GM21423 (cell line): ENCODE measurements around the gene APBA3.
A peak's percentile ranks its signal among the peaks of the same experiment; 100 is the strongest.
"Not testable (repeated sequence)": the region's sequence is repeated elsewhere in the genome, so short reads cannot be mapped to it uniquely, and the experiment has no call there.

Source experiments
- ATAC-seq: cut with Tn5 transposase; IDR thresholded peaks from one replicate; pipeline ENCODE4 v1.9.1; 2021; ENCODE audit warnings: mild to moderate bottlenecking, moderate library complexity; ENCODE audit not compliant: unreplicated experiment

The APBA3 gene

GRCh38 chr19:3771906-3772455 lies 10.5 kb upstream of the APBA3 start, which contains the start of gene RAX2:
RAX2 (minus strand) TSS chr19:3772228; CDS start chr19:3771742, 486 bp downstream.
- no peak for ATAC-seq

DNA sequence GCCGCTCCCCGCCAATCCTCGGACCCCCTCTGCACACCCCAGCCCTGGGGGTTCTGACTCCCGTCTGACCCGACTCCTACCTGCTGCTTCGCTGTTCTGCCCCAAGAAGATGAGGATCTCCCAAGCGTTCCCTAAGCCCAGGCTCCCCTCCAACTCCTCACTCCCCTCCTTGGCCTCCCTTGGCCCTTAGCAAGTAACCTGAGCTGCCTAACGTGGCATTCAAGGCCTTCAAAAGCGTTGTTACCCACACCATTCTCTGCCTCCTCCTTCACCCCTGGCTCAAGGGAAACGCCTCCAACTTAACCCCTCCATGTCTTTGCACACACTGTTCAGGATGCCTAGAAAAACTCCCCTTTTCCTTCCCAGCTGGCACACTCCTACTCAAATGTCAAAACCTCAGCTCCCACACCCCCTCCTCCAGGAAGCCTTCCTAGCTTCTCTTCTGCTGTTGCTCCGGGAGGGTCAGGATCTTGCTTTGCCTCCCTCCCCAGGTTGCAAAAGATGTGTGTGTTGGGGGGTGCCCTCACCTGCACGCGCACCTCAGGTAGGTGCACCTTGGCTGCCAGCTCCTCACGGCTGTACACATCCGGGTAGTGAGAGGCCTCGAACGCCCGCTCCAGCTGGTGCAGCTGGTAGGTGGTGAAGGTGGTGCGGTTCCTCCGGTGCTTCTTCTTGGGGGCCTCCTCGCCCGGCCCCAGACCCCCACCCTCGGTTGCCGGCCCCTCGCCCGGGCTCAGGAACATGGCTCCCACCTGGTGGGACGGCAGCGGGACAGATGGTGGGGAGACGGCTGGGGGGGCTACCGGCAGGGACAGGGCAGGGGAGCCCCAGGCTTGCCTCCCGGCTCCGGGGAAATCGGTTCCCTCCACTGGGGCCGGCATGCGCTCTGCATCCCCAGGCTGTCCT lies 9.8 kb upstream of the APBA3 start:
- ATAC-seq: no peak

DNA sequence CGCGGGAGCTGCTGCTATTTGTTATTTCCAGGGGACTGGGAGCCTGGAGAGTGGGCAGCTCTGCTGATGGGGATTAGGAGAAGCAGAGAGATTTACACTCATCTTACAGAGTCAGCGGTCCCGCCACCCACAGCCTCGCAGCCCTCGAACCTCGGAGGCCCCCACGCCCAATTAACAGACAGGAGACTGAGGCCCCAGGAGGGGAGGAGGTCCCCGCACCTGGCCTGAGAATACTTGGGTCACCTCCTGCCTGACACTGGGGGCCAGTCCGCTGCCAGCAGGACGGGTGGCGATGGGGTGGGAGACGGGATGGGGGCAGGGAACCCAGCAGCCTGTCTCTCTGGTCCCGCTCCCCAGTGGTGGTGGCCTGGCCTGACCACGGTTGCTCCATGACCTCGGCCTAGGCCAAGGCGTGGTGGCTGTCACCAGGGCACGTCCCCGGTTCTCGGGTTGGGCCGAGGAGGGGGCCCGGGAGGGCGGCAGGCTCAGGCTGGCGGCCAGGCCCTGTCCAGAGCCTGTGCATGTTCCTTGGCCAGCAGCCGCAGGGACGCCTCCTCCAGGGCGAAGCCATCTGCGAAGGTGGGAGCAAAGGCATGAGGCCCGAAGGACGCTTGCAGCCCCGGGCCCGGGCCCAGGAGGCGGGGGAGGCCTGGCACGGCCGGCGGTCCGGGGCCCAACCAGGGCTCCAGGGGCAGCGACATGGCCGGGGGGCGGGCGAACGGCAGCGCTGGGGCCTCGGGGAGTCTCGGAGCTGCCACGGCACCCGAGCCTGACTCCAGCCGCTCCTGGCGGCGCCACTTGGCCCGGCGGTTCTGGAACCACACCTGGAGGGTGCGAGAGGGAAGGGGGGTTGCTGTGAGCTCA lies 8.9 kb upstream of the APBA3 start:
- no peak for ATAC-seq

GRCh38 chr19:3769494-3769893 lies 8.0 kb upstream of the APBA3 start:
- no peak for ATAC-seq

GRCh38 chr19:3768748-3769099 lies 7.2 kb upstream of the APBA3 start:
- no peak for ATAC-seq

GRCh38 chr19:3768015-3768747 lies 6.7 kb upstream of the APBA3 start:
- ATAC-seq: no peak

GRCh38 chr19:3767050-3767449 lies 5.6 kb upstream of the APBA3 start:
- ATAC-seq: no peak

- ATAC-seq: no peak
Measured at GRCh38 chr19:3766520-3766919, 5.0 kb upstream of the APBA3 start.

- not testable (repeated sequence) for ATAC-seq
Measured at GRCh38 chr19:3765757-3766156, 4.3 kb upstream of the APBA3 start.

- ATAC-seq: no peak
Measured at GRCh38 chr19:3765121-3765520, 3.6 kb upstream of the APBA3 start.

DNA sequence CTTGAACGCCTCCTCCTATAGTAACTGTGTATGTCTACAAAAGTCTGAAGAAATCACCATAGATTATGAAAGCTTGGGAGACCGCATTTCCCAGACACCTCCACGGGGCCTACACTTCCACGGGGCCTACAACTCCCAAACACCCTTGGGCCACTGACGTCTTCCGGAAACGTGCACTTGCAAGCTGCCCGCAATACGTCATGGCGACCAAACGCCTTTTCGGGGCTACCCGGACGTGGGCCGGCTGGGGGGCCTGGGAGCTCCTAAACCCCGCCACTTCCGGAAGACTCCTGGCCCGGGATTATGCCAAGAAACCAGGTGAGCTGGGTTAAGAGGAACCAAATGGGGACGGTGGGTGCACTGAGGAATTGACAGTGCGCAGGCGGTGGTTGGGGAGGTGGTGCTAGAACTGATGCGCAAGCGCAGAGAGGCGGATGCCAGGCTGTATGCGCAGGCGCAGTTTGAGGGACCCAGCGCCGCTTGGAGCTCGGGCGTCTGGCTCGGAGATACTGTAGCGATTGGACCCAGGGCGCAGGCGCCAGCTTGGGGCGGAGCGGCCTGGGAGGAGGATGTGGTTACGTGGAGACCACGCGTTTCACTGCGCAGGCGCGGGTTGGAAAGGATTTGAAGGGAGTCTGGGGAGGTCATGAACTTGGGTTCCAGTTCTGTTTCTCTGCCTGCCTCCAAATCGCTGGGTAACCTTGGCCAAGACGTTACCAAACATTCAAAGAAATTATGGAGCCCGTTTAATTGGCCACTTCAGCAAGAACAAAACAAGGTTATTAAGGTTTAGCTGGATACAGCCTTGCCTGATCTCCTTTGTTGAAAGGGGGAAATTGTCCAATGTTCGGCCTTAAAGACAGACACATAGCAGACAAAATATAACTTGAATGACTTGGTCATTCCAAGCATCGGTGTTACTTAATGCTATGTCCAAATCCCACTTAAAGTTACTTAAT lies 1.3 kb upstream of the APBA3 start, which contains the start of gene MRPL54:
MRPL54 (plus strand) TSS at position 182 of the 959 bp plus-strand sequence; CDS start at position 201, 19 bp downstream.
- peak; percentile 67 for ATAC-seq

- ATAC-seq: no peak
Measured at GRCh38 chr19:3762130-3762473, 610 bp upstream of the APBA3 start.

GRCh38 chr19:3760871-3761361 lies 576 bp downstream of the APBA3 start:
- ATAC-seq: no peak

DNA sequence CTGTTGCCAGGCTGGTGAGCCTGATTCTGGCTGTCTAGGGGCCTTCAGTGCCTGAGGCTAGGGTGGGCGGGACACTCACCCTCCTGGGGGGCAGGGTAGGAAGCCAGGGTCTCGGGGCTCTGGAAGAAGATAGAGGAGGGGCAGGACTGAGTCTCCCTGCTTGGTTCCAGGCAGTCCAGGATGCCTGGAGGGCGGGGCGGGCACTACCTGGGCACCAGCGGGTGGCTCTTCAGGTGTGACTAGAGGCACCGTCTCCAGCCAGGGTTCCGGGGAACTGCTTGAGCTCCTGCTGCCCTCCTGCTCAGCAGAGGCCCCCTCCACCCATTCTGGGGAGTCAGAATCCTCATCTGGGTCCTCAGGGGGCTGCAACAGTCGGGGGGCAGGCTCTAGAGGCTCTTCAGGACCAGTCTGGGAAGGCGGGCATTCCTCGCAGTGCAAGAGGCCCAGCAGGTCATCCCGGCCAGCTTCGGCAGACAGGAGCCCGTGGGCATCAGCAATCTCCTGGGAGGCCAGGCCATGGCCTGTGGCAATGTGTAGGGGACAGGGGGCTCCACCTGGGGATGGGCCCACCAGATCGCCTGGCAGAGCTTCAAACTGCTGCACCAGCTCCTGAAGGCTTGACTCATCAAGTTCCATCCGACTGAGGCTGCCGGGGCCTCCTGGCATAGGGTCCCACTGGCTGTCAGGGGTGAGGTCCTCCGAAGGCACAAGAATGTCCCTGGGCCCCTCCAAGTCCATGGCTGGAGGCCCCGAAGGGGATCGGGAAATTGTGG lies 1.8 kb downstream of the APBA3 start:
- ATAC-seq: no peak

GRCh38 chr19:3758297-3758696 lies 3.2 kb downstream of the APBA3 start:
- ATAC-seq: not testable (repeated sequence)

DNA sequence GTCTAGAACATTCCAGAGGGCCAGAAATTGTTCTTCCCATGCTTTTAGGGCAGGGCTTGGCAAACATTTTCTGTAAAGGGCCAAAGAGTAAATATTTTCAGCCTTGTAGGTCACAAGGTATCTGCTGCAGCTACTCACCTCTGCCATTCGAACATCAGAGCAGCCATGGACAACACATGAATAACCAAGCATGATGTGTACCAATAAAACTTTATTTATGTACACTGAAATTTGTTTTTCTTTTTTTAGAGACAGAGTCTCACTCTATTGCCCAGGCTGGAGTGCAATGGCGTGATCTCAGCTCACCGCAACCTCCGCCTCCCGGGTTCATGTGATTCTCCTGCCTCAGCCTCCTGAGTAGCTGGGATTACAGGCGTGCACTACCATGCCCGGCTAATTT lies 3.8 kb downstream of the APBA3 start:
- ATAC-seq: not testable (repeated sequence)

GRCh38 chr19:3753631-3754410 lies 7.7 kb downstream of the APBA3 start:
- no peak for ATAC-seq

DNA sequence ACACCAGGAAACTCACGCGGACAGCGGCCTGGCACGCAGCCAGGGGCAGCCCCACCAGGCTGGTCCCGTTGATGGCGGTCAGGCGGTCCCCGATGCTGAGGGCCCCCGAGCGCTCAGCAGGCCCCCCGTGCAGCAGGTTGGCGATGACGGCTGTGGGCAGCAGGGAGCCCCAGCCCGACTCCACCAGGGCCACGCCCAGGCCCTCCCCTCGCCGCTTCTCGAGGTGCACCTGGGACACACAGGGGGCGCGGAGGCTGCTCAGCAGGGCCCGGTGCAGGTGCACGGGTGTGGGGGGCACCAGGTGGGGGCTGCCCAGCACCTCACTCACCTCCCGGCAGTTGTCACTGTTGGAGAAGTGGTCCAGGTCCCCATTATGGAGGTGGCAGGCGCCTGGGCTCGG lies 9.0 kb downstream of the APBA3 start:
- no peak for ATAC-seq
